Tongue (tissue), 2 donors: Measurements from ENCODE around the gene GAREM2. TPM values are rescaled to one million over a fixed set of nuclear protein-coding genes. Genes with fewer than 3 reads are reported as not detected.

Experiments
- DNase-seq: peaks from one replicate; pipeline ENCODE4 v3.0.0-alpha.2; 2015
- total RNA-seq: library from RNA; depleted of rRNA; stranded (reverse); fragments of >200 nt; gene quantifications from one replicate; pipeline ENCODE4 v1.2.3, GENCODE V29; 2014

The GAREM2 gene
- total RNA-seq, 1 donor from 2014 or later: 1.8 TPM

GRCh38 chr2:26187537-26188104, 14.7 kb downstream of the GAREM2 start:
- no peak for DNase-seq

- DNase-seq: no peak
Measured at GRCh38 chr2:26189123-26189522, 16.2 kb downstream of the GAREM2 start.

GRCh38 chr2:26189751-26190150, 16.9 kb downstream of the GAREM2 start:
- DNase-seq: no peak

- no peak for DNase-seq
Measured at GRCh38 chr2:26190369-26190768, 17.5 kb downstream of the GAREM2 start.

- DNase-seq: no peak
Measured at GRCh38 chr2:26191316-26192159, 18.6 kb downstream of the GAREM2 start.

GRCh38 chr2:26193578-26194231, 20.8 kb downstream of the GAREM2 start:
- no peak for DNase-seq

- DNase-seq: no peak
Measured at GRCh38 chr2:26195040-26195984, 22.4 kb downstream of the GAREM2 start.

- DNase-seq: no peak
Measured at GRCh38 chr2:26196683-26197418, 24.0 kb downstream of the GAREM2 start.

- no peak for DNase-seq
Measured at GRCh38 chr2:26197516-26197915, 24.6 kb downstream of the GAREM2 start.

GRCh38 chr2:26202981-26203490, 30.1 kb downstream of the GAREM2 start:
- DNase-seq: no peak

GRCh38 chr2:26203906-26204305, 31.0 kb downstream of the GAREM2 start:
- no peak for DNase-seq

GRCh38 chr2:26212011-26212410, 39.1 kb downstream of the GAREM2 start:
- no peak for DNase-seq

GRCh38 chr2:26214759-26215158, 41.9 kb downstream of the GAREM2 start:
- DNase-seq: no peak

- no peak for DNase-seq
Measured at GRCh38 chr2:26215833-26216232, 42.9 kb downstream of the GAREM2 start.

- peak; percentile 22 for DNase-seq
Measured at GRCh38 chr2:26216587-26216986, 43.7 kb downstream of the GAREM2 start.

GRCh38 chr2:26217720-26218119, 44.8 kb downstream of the GAREM2 start:
- no peak for DNase-seq

GRCh38 chr2:26223018-26223417, 50.1 kb downstream of the GAREM2 start:
- no peak for DNase-seq

- DNase-seq: no peak
Measured at GRCh38 chr2:26224095-26224494, 51.2 kb downstream of the GAREM2 start.

- no peak for DNase-seq
Measured at GRCh38 chr2:26229595-26229994, 56.7 kb downstream of the GAREM2 start.

- no peak for DNase-seq
Measured at GRCh38 chr2:26230806-26231205, 57.9 kb downstream of the GAREM2 start.

GRCh38 chr2:26235089-26235488, 62.2 kb downstream of the GAREM2 start:
- DNase-seq: peak; percentile 6
